ENCODE data around the gene TWIST2. TPM values are rescaled to one million over a fixed set of nuclear protein-coding genes. Genes with fewer than 3 reads are reported as not detected.

The TWIST2 gene
- total RNA-seq, 2 donors from 2014 or later = 23.5 to 52.9 TPM

DNA sequence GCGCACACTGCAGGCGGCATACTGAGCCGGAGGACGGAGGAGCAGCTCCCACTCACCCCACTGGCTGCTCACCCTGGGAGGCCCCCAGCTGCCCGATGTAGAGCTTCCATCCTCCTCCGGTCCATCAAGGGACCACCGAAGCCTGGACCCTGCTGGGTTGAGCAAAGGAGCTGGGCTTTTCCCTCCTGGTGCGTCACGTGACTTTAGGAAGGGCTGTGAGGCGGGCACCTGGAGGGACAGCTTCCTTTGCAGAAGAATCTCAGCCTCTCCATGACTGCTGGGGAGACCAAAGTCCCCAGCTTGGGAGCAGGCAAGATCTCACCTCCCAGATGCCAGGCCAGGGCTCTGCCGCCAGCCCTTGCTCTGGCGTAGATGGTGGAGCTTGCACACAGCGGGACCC is 102.7 kb downstream of the TWIST2 start:
- intact Hi-C loops (cut with DNase I) = no loop called here
- TF ChIP-seq POLR2AphosphoS5 (IDR thresholded peaks at IDR 0.05) = no peak
- TF ChIP-seq, protein P1, sequence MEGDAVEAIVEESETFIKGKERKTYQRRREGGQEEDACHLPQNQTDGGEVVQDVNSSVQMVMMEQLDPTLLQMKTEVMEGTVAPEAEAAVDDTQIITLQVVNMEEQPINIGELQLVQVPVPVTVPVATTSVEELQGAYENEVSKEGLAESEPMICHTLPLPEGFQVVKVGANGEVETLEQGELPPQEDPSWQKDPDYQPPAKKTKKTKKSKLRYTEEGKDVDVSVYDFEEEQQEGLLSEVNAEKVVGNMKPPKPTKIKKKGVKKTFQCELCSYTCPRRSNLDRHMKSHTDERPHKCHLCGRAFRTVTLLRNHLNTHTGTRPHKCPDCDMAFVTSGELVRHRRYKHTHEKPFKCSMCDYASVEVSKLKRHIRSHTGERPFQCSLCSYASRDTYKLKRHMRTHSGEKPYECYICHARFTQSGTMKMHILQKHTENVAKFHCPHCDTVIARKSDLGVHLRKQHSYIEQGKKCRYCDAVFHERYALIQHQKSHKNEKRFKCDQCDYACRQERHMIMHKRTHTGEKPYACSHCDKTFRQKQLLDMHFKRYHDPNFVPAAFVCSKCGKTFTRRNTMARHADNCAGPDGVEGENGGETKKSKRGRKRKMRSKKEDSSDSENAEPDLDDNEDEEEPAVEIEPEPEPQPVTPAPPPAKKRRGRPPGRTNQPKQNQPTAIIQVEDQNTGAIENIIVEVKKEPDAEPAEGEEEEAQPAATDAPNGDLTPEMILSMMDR (IDR thresholded peaks at IDR 0.05) = no peak
- TF ChIP-seq POLR2A (IDR thresholded peaks at IDR 0.05) = no peak
- no peak overlapping the region for H3K4me3 ChIP-seq
- no peaks in the 10 kb centered on the region for H3K36me3 ChIP-seq
- H3K27ac ChIP-seq = no peak overlapping the region
- no peaks in the 10 kb centered on the region for H3K27me3 ChIP-seq (replicated peaks; ENCODE audit: insufficient read depth)
- WGBS = 93% methylated on average over 13 of the region's 13 CpGs
- peak; percentile 3 for DNase-seq (ENCODE audit: low spot score)
- H3K4me1 ChIP-seq (replicated peaks) = no peaks in the 10 kb centered on the region
- no peaks in the 10 kb centered on the region for H3K9me3 ChIP-seq

DNA sequence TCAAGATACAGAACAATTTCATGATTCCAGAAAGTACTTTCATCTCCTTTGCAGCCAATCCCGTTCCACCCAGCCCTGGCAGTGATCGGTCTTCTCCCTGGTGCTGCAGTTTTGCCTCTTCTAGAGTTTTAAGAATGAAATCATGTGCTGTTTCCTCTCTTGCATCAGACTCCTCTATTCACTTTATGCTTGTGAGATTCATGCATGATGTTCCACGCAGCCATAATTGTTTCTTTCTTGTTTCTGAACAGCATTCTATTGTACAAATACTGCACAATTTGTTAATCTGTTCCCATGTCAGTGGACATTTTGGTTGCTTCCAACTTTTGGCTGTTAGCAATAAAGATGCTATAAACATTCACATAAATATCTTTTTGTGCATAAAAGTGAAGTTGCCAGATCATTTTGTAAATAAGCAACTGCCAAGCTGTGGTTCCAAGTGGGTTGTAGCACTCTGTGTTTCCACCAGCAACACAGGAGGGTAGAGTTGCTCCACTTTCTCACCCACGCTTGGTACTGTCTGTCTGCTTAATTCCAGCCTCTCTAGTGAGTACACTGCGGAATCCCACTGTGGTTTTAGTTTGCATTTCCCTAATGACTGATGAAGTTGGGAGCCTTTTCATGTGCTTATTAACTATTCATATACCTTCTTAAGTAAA is 104.5 kb downstream of the TWIST2 start:
- Histone ChIP-seq H3K9me3 (no peaks in the 10 kb centered on the region), H3K4me3 (no peak overlapping the region), H3K27me3 (replicated peaks; ENCODE audit: insufficient read depth) (no peaks in the 10 kb centered on the region), H3K36me3 (no peaks in the 10 kb centered on the region), H3K4me1 (replicated peaks) (no peaks in the 10 kb centered on the region), H3K27ac (no peak overlapping the region)
- intact Hi-C loops (cut with DNase I) = no loop called here
- 55% methylated on average over 5 of the region's 5 CpGs for WGBS
- TF ChIP-seq POLR2A (IDR thresholded peaks at IDR 0.05) = no peak
- no peak for TF ChIP-seq POLR2AphosphoS5 (IDR thresholded peaks at IDR 0.05)
- TF ChIP-seq, protein P1 (IDR thresholded peaks at IDR 0.05) = no peak
- peak; percentile 2 for DNase-seq (ENCODE audit: low spot score)

DNA sequence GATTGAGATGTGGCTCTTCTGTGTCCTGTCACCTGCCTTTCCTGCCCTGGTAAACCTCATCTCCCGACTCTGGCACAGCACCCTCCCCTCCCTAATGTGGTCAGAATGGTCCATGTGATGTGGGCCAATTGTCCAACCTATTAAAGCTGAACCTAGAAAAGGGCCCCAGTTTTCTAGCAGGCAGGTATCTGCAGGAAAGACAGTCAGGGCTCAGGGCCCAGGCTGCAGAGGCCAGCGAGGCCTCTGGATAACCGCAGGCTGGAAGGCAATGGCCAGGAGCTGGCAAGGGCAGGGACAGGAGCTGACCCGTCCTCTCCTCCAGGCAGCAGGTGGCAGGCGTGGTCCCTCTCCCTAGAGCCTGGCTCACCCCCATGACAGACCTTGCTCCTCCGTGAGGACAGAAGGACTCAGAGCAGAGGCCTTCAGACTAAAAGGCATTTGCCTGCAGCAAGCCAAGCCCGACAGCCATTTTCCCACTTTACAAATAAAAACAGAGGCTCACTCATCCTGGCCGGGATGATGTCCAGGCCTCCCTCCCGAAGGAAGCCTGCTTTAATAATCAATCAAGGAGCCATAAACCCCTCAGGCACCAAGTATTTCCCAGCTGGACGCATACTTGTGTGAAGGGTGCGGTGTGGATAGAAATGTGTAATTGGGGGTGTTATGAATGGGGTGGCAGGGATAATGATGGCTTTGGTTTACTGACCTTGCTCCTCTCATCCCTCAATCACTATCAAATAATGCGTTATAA is 107.1 kb downstream of the TWIST2 start:
- DNase-seq (ENCODE audit: low spot score) = peak; percentile 1
- 76% methylated on average over 12 of the region's 12 CpGs for WGBS
- no peak overlapping the region for H3K4me3 ChIP-seq
- no peak for TF ChIP-seq POLR2A (IDR thresholded peaks at IDR 0.05)
- TF ChIP-seq, protein P1 (IDR thresholded peaks at IDR 0.05) = no peak
- no peak for TF ChIP-seq POLR2AphosphoS5 (IDR thresholded peaks at IDR 0.05)
- H3K27me3 ChIP-seq (replicated peaks; ENCODE audit: insufficient read depth) = no peaks in the 10 kb centered on the region
- H3K9me3 ChIP-seq = no peaks in the 10 kb centered on the region
- intact Hi-C loops (cut with DNase I) = no loop called here
- no peaks in the 10 kb centered on the region for H3K4me1 ChIP-seq (replicated peaks)
- no peak overlapping the region for H3K27ac ChIP-seq
- no peaks in the 10 kb centered on the region for H3K36me3 ChIP-seq

DNA sequence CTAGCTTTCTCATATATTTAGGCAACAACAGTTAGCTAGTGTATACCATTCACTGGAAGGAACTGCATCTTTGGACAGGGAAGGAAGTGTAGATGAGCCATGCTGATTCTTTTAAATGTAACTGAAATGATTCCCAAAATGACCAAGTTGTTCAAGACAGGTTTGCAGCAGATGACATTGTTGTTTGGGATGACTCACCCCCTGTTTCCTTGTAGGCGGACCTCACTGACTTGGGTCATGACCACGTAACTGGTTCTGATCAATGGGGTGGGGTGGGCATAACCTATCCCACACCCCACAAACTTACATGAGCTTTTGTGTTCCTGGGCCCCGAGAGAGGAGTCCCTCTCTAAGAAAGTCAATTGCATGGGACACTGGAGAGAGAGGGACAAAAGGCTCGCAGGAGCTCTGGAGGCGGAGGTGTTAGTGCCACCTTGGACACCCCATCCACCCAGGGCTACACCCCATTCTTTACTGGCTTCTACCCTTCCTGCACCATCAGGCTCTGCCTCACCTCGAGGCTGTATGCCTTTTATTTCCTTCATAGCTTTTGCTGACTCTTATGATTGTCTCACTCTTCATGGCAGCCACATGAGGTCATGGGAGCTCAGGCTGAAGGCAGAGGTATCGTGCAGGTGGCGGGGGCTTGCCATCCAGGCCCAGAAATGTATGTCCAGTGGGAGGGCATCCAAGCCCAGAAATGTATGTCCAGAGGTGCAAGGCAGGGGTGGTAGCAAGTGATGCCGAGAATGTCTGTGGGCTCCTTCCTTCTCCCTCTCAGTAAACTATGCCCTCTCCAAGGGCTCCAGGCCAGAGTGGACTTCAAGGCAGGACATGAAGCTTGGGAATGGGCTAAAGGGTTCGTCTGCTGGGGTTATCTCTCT is 108.0 kb downstream of the TWIST2 start:
- TF ChIP-seq POLR2A (IDR thresholded peaks at IDR 0.05) (no peak), POLR2AphosphoS5 (IDR thresholded peaks at IDR 0.05) (no peak)
- TF ChIP-seq, protein P1 (IDR thresholded peaks at IDR 0.05) = no peak
- Histone ChIP-seq H3K27me3 (replicated peaks; ENCODE audit: insufficient read depth) (no peaks in the 10 kb centered on the region), H3K36me3 (no peaks in the 10 kb centered on the region), H3K9me3 (no peaks in the 10 kb centered on the region), H3K4me3 (no peak overlapping the region), H3K27ac (no peak overlapping the region), H3K4me1 (replicated peaks) (no peaks in the 10 kb centered on the region)
- DNase-seq (ENCODE audit: low spot score) = peak; percentile 1
- intact Hi-C loops (cut with DNase I) = no loop called here
- WGBS = 84% methylated on average over 10 of the region's 10 CpGs

All from prostate gland (tissue), 2 donors.